HG02571 (cell line): ENCODE measurements around the gene SPATA21.

Source experiments
- ATAC-seq: cut with Tn5 transposase; IDR thresholded peaks from one replicate; pipeline ENCODE4 v1.9.1; 2021; ENCODE audit warnings: mild to moderate bottlenecking, moderate library complexity; ENCODE audit not compliant: unreplicated experiment

SPATA21 gene

GRCh38 chr1:16422041-16422440 is 15.2 kb downstream of the SPATA21 start:
- ATAC-seq, result no peak

GRCh38 chr1:16421201-16421600 is 16.0 kb downstream of the SPATA21 start:
- ATAC-seq, result no peak

GRCh38 chr1:16420424-16421118 is 16.7 kb downstream of the SPATA21 start:
- no peak for ATAC-seq

- no peak for ATAC-seq
These were observed 18.3 kb downstream of the SPATA21 start for GRCh38 chr1:16418823-16419425.

GRCh38 chr1:16413191-16413590 is 24.0 kb downstream of the SPATA21 start:
- no peak for ATAC-seq

GRCh38 chr1:16410803-16411202 is 26.4 kb downstream of the SPATA21 start:
- ATAC-seq, result no peak

GRCh38 chr1:16409536-16410152 is 27.6 kb downstream of the SPATA21 start:
- ATAC-seq, result no peak

- ATAC-seq, result no peak
These were observed 30.4 kb downstream of the SPATA21 start for GRCh38 chr1:16406868-16407267.

- no peak for ATAC-seq
These were observed 31.8 kb downstream of the SPATA21 start for GRCh38 chr1:16405441-16405840.

- no peak for ATAC-seq
These were observed 34.5 kb downstream of the SPATA21 start for GRCh38 chr1:16402742-16403141.

GRCh38 chr1:16398371-16398953 is 38.8 kb downstream of the SPATA21 start:
- ATAC-seq, result no peak

- no peak for ATAC-seq
These were observed 40.1 kb downstream of the SPATA21 start for GRCh38 chr1:16397120-16397519.

- no peak for ATAC-seq
These were observed 40.6 kb downstream of the SPATA21 start for GRCh38 chr1:16396591-16396990.

- no peak for ATAC-seq
These were observed 42.2 kb downstream of the SPATA21 start for GRCh38 chr1:16394977-16395376.

GRCh38 chr1:16393570-16394521 is 43.4 kb downstream of the SPATA21 start:
- no peak for ATAC-seq

GRCh38 chr1:16392740-16393569 is 44.3 kb downstream of the SPATA21 start:
- no peak for ATAC-seq

GRCh38 chr1:16391411-16391810 is 45.8 kb downstream of the SPATA21 start:
- no peak for ATAC-seq

- no peak for ATAC-seq
These were observed 49.7 kb downstream of the SPATA21 start for GRCh38 chr1:16387201-16388188.
